HCT116 (cell line): ENCODE measurements around the gene WNT9B. TPM values are rescaled to one million over a fixed set of nuclear protein-coding genes. Genes with fewer than 3 reads are reported as not detected.

ENCODE experiments used
- ATAC-seq: fragments of 200-7000 bp; cut with Tn5 transposase; 2 replicates; pipeline ENCODE4 v1.9.1; 2020; ENCODE audit warnings: mild to moderate bottlenecking, moderate library complexity
- BruUV-seq: library from RNA; stranded (reverse); fragments of 400-500 nt; replicated peaks from 2 replicates; lab custom pipeline; 2021; lab: Mats Ljungman, UMichigan
- CTCF ChIA-PET: fragments of 300-600 bp; sonication (Branson Sonifier 250); formaldehyde crosslinking; loops from one replicate; lab custom pipeline; 2021; ENCODE audit warnings: antibody characterized with exemption; lab: Charles Lee
- POLR2A ChIA-PET: fragments of 300-600, 350-600 bp; sonication (Branson Sonifier 250); formaldehyde crosslinking; loops from one replicate; lab custom pipeline; 2021; ENCODE audit warnings: antibody characterized with exemption; lab: Charles Lee
- RAD21 ChIA-PET, 2 experiments: fragments of 300-600 bp; sonication (Branson Sonifier 250); formaldehyde crosslinking; loops; one replicate each; lab custom pipeline; 2023; ENCODE audit warnings: low total read pairs in 2 of 2; ENCODE audit not compliant: uncharacterized antibody in 2 of 2, unreplicated experiment in 2 of 2, low non-redundant PET in 1 of 2; lab: Charles Lee
- DNase-seq: peaks from one replicate; pipeline ENCODE4 v3.0.0-alpha.2; 2010; ENCODE audit warnings: low read depth, low spot score
- H2AFZ ChIP-seq: fragments of 200-600 bp; shearing (Covaris generic), sonication (generic); 2 replicates; pipeline ENCODE4 v1.6.1; 2017; ENCODE audit warnings: low read depth, mixed run types, mixed read lengths, antibody characterized with exemption, low read length; ENCODE audit not compliant: poor library complexity, severe bottlenecking
- H3K27ac ChIP-seq: 2 replicates; pipeline ENCODE4 v1.5.1; 2012; ENCODE audit warnings: low read depth, low read length
- H3K27me3 ChIP-seq: fragments of 200-600 bp; sonication (generic); 2 replicates; pipeline ENCODE4 v1.6.1; 2016; ENCODE audit warnings: mixed run types, low read length, mixed read lengths; ENCODE audit not compliant: insufficient read depth
- H3K36me3 ChIP-seq, 2 experiments: fragments of 200-500 bp in 1 of 2; fragments of 200-600 bp in 1 of 2; sonication (Bioruptor generic) in 1 of 2; sonication (generic) in 1 of 2; 2 replicates each; pipeline versions ENCODE4 v1.5.1 to v1.6.1; 2014 to 2016; ENCODE audit warnings: low read length in 2 of 2, inconsistent platforms in 1 of 2, mixed read lengths in 1 of 2, mixed run types in 1 of 2; ENCODE audit not compliant: insufficient read depth in 2 of 2, control insufficient read depth in 1 of 2
- H3K4me1 ChIP-seq, 2 experiments: fragments of 200-600 bp in 1 of 2; sonication (generic) in 1 of 2; 2 replicates each; pipeline versions ENCODE4 v1.5.1 to v1.6.1; 2012 to 2017; ENCODE audit warnings: low read length in 2 of 2, inconsistent platforms in 1 of 2, mild to moderate bottlenecking in 1 of 2, mixed read lengths in 1 of 2, mixed run types in 1 of 2, moderate library complexity in 1 of 2; ENCODE audit not compliant: insufficient read depth in 2 of 2, control insufficient read depth in 1 of 2
- H3K4me2 ChIP-seq: fragments of 200-600 bp; sonication (generic); 2 replicates; pipeline ENCODE4 v1.6.1; 2017; ENCODE audit warnings: mixed run types, low read length, mixed read lengths
- H3K4me3 ChIP-seq, 2 experiments: fragments of 200-600 bp in 1 of 2; sonication (generic) in 1 of 2; replicated peaks in 1 of 2; 2 replicates each; pipeline ENCODE4 v1.5.1; 2011 to 2016; ENCODE audit warnings: low read length in 2 of 2, control low read depth in 1 of 2, low read depth in 1 of 2, mild to moderate bottlenecking in 1 of 2, mixed read lengths in 1 of 2, mixed run types in 1 of 2
- H3K79me2 ChIP-seq: fragments of 200-600 bp; sonication (generic); 2 replicates; pipeline ENCODE4 v1.6.1; 2017; ENCODE audit warnings: mild to moderate bottlenecking, mixed run types, low read length, moderate library complexity, mixed read lengths; ENCODE audit not compliant: insufficient read depth
- H3K9ac ChIP-seq: fragments of 200-600 bp; sonication (generic); 2 replicates; pipeline ENCODE4 v1.6.1; 2016; ENCODE audit warnings: low read length, mixed read lengths
- H3K9me2 ChIP-seq: fragments of 200-600 bp; sonication (generic), shearing (Covaris generic); 2 replicates; pipeline ENCODE4 v1.6.1; 2017; ENCODE audit warnings: mixed run types, mild to moderate bottlenecking, moderate library complexity; ENCODE audit not compliant: insufficient read depth
- H3K9me3 ChIP-seq, 2 experiments: fragments of 200-500 bp in 1 of 2; fragments of 200-600 bp in 1 of 2; sonication (Bioruptor generic) in 1 of 2; sonication (generic) in 1 of 2; 2 replicates each; pipeline ENCODE4 v1.6.1; 2014 to 2017; ENCODE audit warnings: low read length in 2 of 2, mixed read lengths in 2 of 2, inconsistent platforms in 1 of 2, low read depth in 1 of 2, mild to moderate bottlenecking in 1 of 2, mixed run types in 1 of 2, moderate library complexity in 1 of 2; ENCODE audit not compliant: control insufficient read depth in 1 of 2, insufficient read depth in 1 of 2
- H4K20me1 ChIP-seq: fragments of 200-600 bp; sonication (generic), shearing (Covaris generic); 2 replicates; pipeline ENCODE4 v1.6.1; 2017; ENCODE audit warnings: mixed run types, mild to moderate bottlenecking, moderate library complexity; ENCODE audit not compliant: insufficient read depth
- ATF3 ChIP-seq: IDR thresholded peaks from 2 replicates; pipeline ENCODE4 v1.6.1; 2012
- CBX3 ChIP-seq: IDR thresholded peaks from 2 replicates; pipeline ENCODE4 v1.6.1; 2012; ENCODE audit warnings: low read depth
- CEBPB ChIP-seq: IDR thresholded peaks from 2 replicates; pipeline ENCODE4 v1.6.1; 2012; ENCODE audit warnings: low read depth
- EGR1 ChIP-seq: IDR thresholded peaks from 2 replicates; pipeline ENCODE4 v1.6.1; 2012; ENCODE audit warnings: low read depth
- ELF1 ChIP-seq: IDR thresholded peaks from 2 replicates; pipeline ENCODE4 v1.6.1; 2012; ENCODE audit warnings: low read depth, borderline replicate concordance
- EZH2 ChIP-seq: fragments of 200-600 bp; sonication (generic); IDR thresholded peaks from 2 replicates; pipeline ENCODE4 v1.6.1; 2017; ENCODE audit warnings: antibody characterized with exemption, mixed run types
- EZH2phosphoT487 ChIP-seq: fragments of 200-600 bp; IDR thresholded peaks from 2 replicates; pipeline ENCODE4 v1.6.1; 2018; ENCODE audit warnings: antibody characterized with exemption, borderline replicate concordance
- FOSL1 ChIP-seq: IDR thresholded peaks from 2 replicates; pipeline ENCODE4 v1.6.1; 2012; ENCODE audit warnings: low read depth
- JUND ChIP-seq: IDR thresholded peaks from 2 replicates; pipeline ENCODE4 v1.6.1; 2012
- POLR2A ChIP-seq: IDR thresholded peaks from 2 replicates; pipeline ENCODE4 v1.7.0; 2011; ENCODE audit warnings: borderline replicate concordance; ENCODE audit not compliant: insufficient read depth, insufficient read length; ENCODE audit errors: extremely low read depth
- RAD21 ChIP-seq: IDR thresholded peaks from 2 replicates; pipeline ENCODE4 v1.6.1; 2012; ENCODE audit warnings: low read depth, mild to moderate bottlenecking
- SIN3A ChIP-seq: IDR thresholded peaks from 2 replicates; pipeline ENCODE4 v1.6.1; 2012; ENCODE audit warnings: low read depth
- SP1 ChIP-seq: IDR thresholded peaks from 2 replicates; pipeline ENCODE4 v1.6.1; 2012; ENCODE audit warnings: low read depth
- SRF ChIP-seq: IDR thresholded peaks from 2 replicates; pipeline ENCODE4 v1.6.1; 2012; ENCODE audit warnings: low read depth
- YY1 ChIP-seq: IDR thresholded peaks from 2 replicates; pipeline ENCODE4 v1.6.1; 2011; ENCODE audit warnings: low read length, low read depth, moderate library complexity, mild to moderate bottlenecking; ENCODE audit not compliant: insufficient replicate concordance; ENCODE audit errors: extremely low read depth
- ZFX ChIP-seq: fragments of 450-650 bp; IDR thresholded peaks from 2 replicates; pipeline ENCODE4 v1.6.1; 2017
- ZNF274 ChIP-seq: fragments of 200-500 bp; sonication (Bioruptor generic); IDR thresholded peaks from 2 replicates; pipeline ENCODE4 v1.6.1; 2014; ENCODE audit warnings: mild to moderate bottlenecking, low read depth, low read length, inconsistent platforms
- intact Hi-C: fragments of 100-400 bp; cut with micrococcal nuclease; formaldehyde crosslinking; loops from 2 replicates; pipeline ENCODE4 v1.10.0; 2022
- total RNA-seq: library from RNA; stranded (reverse); gene quantifications from one replicate; pipeline ENCODE4 v1.2.1, GENCODE V29; 2021; ENCODE audit not compliant: unreplicated experiment
- TF ChIP-seq, protein P1 (sequence below): IDR thresholded peaks from 2 replicates; pipeline ENCODE4 v1.6.1; 2012
- TF ChIP-seq, protein P2 (sequence below), 3 experiments: fragments of 200-600 bp in 1 of 3; sonication (generic) in 1 of 3; IDR thresholded peaks in 2 of 3; conservative IDR thresholded peaks in 1 of 3; 2 replicates each; pipeline ENCODE4 v1.5.1; 2012 to 2017; ENCODE audit warnings: low read depth in 2 of 3, low read length in 2 of 3, antibody characterized with exemption in 1 of 3, borderline replicate concordance in 1 of 3, control low read depth in 1 of 3, mild to moderate bottlenecking in 1 of 3, mixed read lengths in 1 of 3, mixed run types in 1 of 3, moderate library complexity in 1 of 3; ENCODE audit not compliant: insufficient read depth in 1 of 3
- TF ChIP-seq, protein P3 (sequence below): IDR thresholded peaks from 2 replicates; pipeline ENCODE4 v1.6.1; 2011; ENCODE audit warnings: mild to moderate bottlenecking, low read length, moderate library complexity; ENCODE audit not compliant: insufficient replicate concordance; ENCODE audit errors: extremely low read depth

The WNT9B gene
- total RNA-seq, 1 experiment from 2014 or later, result not detected

DNA sequence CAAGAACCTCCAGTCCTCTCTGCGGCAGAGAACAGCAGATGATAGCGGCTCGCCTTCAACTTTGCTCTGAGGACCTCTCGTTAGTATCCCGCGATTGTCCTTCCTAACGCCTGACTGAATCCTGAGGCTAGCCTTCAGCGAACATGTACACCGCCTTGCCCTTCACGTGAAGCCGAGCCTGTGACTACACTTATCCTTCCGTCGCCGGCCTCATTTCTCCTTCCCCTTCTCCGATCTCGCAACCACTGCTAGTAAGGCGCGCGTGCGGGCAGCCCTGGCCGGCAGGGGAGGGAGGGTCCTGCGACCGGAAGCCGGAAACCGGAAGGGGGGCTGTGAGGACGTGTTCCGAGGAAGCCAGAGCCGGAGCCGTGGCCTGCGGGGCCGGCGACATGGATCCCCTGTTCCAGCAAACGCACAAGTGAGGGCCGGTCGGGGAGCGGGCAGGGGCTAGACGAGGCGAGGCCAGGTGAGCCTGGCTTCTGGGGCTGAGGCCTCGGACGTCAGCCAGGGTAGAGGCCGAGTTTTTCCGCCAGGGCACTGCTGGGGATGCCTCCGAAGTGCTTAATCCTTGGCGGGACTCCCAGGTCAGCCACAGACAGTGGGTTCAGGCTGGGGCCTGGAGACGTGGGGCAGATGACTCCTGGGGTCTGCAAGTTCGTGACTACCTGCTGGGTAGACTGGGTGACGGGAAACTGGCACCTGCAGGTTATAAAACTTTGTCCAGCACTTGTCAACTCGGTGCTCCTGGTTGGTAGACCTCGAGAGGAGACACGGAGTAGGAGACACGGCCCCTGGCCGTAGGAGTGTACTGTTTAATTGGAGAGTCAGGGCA lies 71.6 kb downstream of the WNT9B start, which contains the start of gene GOSR2 (continued):
- TF ChIP-seq, protein P1, sequence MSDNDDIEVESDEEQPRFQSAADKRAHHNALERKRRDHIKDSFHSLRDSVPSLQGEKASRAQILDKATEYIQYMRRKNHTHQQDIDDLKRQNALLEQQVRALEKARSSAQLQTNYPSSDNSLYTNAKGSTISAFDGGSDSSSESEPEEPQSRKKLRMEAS, result peak; percentile 88
- TF ChIP-seq ZNF274 (no peak), CBX3 (peak; percentile 96), POLR2A (peak; percentile 89)

DNA sequence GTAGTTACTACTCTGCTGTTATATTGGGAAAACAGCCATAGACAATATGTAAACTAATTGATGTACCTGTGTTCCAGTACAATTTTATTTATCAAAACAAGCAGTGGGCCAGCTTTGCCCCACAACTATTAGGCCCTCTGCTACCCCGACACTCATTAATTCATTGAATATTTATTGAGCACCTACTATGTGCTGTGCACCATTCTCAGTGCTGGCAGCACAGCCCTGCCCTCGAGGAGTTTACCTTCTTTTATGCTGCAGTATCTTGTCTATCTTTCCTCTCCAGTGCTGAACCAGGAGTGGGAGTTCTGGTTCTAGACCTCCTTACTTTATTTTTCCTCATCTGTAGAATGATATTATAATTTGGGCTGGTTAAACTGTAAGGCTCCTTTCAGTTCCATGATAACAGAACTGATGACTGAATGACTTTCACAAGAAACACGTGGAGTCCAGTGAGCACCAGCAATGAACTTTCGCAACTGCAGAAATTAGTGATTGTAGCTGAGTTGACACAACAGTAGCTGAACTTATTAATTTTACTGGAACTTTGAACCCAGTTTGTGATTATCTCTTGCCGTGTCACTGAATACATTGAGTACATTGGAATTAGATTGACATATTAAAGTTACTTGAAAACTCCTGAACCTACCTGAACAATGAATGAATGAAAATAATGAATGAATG lies 73.9 kb downstream of the WNT9B start:
- ChIA-PET CTCF (interaction anchor here (1.4 to 1.7 kb wide), 2 partner anchors 16 to 17 kb away, joined by 5 to 6 read pairs; no protein-coding TSS in a partner anchor), POLR2A (no interaction called here), RAD21 (no interaction called here)
- Histone ChIP-seq H3K4me2 (peak overlapping the region; percentile 78; the same call in 1 of the 2 replicates), H3K79me2 (peaks cover 78% of the 10 kb centered on the region), H3K4me1 (peaks cover 7 to 10% of the 10 kb centered on the region in 2 experiments), H3K9me3 (no peaks in the 10 kb centered on the region), H2AFZ (no peak overlapping the region), H3K27me3 (no peaks in the 10 kb centered on the region), H3K9me2 (no peaks in the 10 kb centered on the region), H4K20me1 (peaks cover 6% of the 10 kb centered on the region; the same call in 1 of the 2 replicates), H3K27ac (no peak overlapping the region), H3K9ac (no peak overlapping the region), H3K4me3 (no peak overlapping the region), H3K36me3 (peaks cover 8 to 11% of the 10 kb centered on the region in 2 experiments; a peak in 3 of 4 replicates)
- ATAC-seq (no peak), DNase-seq (no peak)
- BruUV-seq, result no TSS peak
- intact Hi-C loops, result loop anchor here (10.0 kb wide), 1 partner anchor 141 kb away; no protein-coding TSS in a partner anchor
- no peak for TF ChIP-seq SRF
- no peak for TF ChIP-seq RAD21
- no peak for TF ChIP-seq JUND
- TF ChIP-seq, protein P2, sequence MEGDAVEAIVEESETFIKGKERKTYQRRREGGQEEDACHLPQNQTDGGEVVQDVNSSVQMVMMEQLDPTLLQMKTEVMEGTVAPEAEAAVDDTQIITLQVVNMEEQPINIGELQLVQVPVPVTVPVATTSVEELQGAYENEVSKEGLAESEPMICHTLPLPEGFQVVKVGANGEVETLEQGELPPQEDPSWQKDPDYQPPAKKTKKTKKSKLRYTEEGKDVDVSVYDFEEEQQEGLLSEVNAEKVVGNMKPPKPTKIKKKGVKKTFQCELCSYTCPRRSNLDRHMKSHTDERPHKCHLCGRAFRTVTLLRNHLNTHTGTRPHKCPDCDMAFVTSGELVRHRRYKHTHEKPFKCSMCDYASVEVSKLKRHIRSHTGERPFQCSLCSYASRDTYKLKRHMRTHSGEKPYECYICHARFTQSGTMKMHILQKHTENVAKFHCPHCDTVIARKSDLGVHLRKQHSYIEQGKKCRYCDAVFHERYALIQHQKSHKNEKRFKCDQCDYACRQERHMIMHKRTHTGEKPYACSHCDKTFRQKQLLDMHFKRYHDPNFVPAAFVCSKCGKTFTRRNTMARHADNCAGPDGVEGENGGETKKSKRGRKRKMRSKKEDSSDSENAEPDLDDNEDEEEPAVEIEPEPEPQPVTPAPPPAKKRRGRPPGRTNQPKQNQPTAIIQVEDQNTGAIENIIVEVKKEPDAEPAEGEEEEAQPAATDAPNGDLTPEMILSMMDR (IDR thresholded peaks at IDR 0.05 in 2 of 3, conservative IDR thresholded peaks at IDR 0.05 in 1 of 3; ENCODE audit: borderline replicate concordance in 1 of 3, insufficient read depth in 1 of 3, low read depth in 2 of 3, low read length in 2 of 3), result no peak
- no peak for TF ChIP-seq YY1
- TF ChIP-seq ELF1, result no peak
- no peak for TF ChIP-seq SP1
- no peak for TF ChIP-seq ZNF274
- TF ChIP-seq FOSL1, result no peak
- no peak for TF ChIP-seq ZFX
- no peak for TF ChIP-seq EZH2phosphoT487
- no peak for TF ChIP-seq EGR1
- no peak for TF ChIP-seq ATF3
- TF ChIP-seq SIN3A, result no peak
- TF ChIP-seq, protein P3, sequence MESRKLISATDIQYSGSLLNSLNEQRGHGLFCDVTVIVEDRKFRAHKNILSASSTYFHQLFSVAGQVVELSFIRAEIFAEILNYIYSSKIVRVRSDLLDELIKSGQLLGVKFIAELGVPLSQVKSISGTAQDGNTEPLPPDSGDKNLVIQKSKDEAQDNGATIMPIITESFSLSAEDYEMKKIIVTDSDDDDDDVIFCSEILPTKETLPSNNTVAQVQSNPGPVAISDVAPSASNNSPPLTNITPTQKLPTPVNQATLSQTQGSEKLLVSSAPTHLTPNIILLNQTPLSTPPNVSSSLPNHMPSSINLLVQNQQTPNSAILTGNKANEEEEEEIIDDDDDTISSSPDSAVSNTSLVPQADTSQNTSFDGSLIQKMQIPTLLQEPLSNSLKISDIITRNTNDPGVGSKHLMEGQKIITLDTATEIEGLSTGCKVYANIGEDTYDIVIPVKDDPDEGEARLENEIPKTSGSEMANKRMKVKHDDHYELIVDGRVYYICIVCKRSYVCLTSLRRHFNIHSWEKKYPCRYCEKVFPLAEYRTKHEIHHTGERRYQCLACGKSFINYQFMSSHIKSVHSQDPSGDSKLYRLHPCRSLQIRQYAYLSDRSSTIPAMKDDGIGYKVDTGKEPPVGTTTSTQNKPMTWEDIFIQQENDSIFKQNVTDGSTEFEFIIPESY, result no peak
- TF ChIP-seq CEBPB, result no peak
- TF ChIP-seq EZH2, result no peak
